ENCODE measurements around the gene MGRN1. TPM values are rescaled to one million over a fixed set of nuclear protein-coding genes. Genes with fewer than 3 reads are reported as not detected.

Gene MGRN1
- total RNA-seq, 1 donor from 2014 or later, result 29.3 TPM

GRCh38 chr16:4699046-4699556 lies 74.5 kb downstream of the MGRN1 start:
- DNase-seq, result no peak

- no peak for DNase-seq
These were observed 75.9 kb downstream of the MGRN1 start for GRCh38 chr16:4700380-4700996.

GRCh38 chr16:4700997-4701743 lies 76.5 kb downstream of the MGRN1 start:
- DNase-seq, result no peak

- no peak for DNase-seq
These were observed 77.3 kb downstream of the MGRN1 start for GRCh38 chr16:4701791-4702465.

GRCh38 chr16:4702466-4702808 lies 77.8 kb downstream of the MGRN1 start:
- DNase-seq, result no peak

- DNase-seq, result no peak
These were observed 79.3 kb downstream of the MGRN1 start for GRCh38 chr16:4703906-4704305.

- no peak for DNase-seq
These were observed 79.9 kb downstream of the MGRN1 start for GRCh38 chr16:4704491-4704890.

- no peak for DNase-seq
These were observed 80.3 kb downstream of the MGRN1 start for GRCh38 chr16:4704913-4705312.

GRCh38 chr16:4706871-4707270 lies 82.2 kb downstream of the MGRN1 start:
- no peak for DNase-seq

GRCh38 chr16:4709481-4709880 lies 84.9 kb downstream of the MGRN1 start:
- DNase-seq, result no peak

- DNase-seq, result no peak
These were observed 89.3 kb downstream of the MGRN1 start for GRCh38 chr16:4713663-4714501.

GRCh38 chr16:4714996-4715395 lies 90.4 kb downstream of the MGRN1 start:
- no peak for DNase-seq

- no peak for DNase-seq
These were observed 93.8 kb downstream of the MGRN1 start for GRCh38 chr16:4718466-4718865.

GRCh38 chr16:4723071-4723767 lies 98.6 kb downstream of the MGRN1 start:
- no peak for DNase-seq

- DNase-seq, result no peak
These were observed 100.1 kb downstream of the MGRN1 start for GRCh38 chr16:4724661-4725270.

GRCh38 chr16:4726616-4727015 lies 102.0 kb downstream of the MGRN1 start:
- DNase-seq, result no peak

GRCh38 chr16:4728676-4729075 lies 104.0 kb downstream of the MGRN1 start:
- DNase-seq, result no peak

- no peak for DNase-seq
These were observed 105.2 kb downstream of the MGRN1 start for GRCh38 chr16:4729876-4730275.

- DNase-seq, result no peak
These were observed 108.7 kb downstream of the MGRN1 start for GRCh38 chr16:4733211-4733742.

GRCh38 chr16:4733747-4734062 lies 109.1 kb downstream of the MGRN1 start:
- peak; percentile 8 for DNase-seq

GRCh38 chr16:4734063-4734729 lies 109.6 kb downstream of the MGRN1 start, which contains the start of the genes ANKS3 and DNAAF8:
ANKS3 (minus strand) TSS chr16:4734271; CDS start chr16:4730149, 4,122 bp downstream.
DNAAF8 (plus strand) TSS chr16:4734537; CDS start chr16:4736515, 1,978 bp downstream.
- DNase-seq, result peak; percentile 97

Data from dermis blood vessel endothelial cell (primary cell).